OCI-LY1 (cell line): Measurements from ENCODE around the gene ZNF177.

Experiments
- H2AFZ ChIP-seq: fragments of 200-600 bp; sonication (generic), shearing (Covaris generic); 2 replicates; pipeline ENCODE4 v1.6.0; 2014; ENCODE audit warnings: antibody characterized with exemption, mild to moderate bottlenecking, low read length
- H3F3A ChIP-seq: fragments of 200-600 bp; sonication (generic), shearing (Covaris generic); 2 replicates; pipeline ENCODE4 v1.6.0; 2014; ENCODE audit warnings: mild to moderate bottlenecking, antibody characterized with exemption, low read length, moderate library complexity; ENCODE audit not compliant: insufficient read depth
- H3K27ac ChIP-seq: fragments of 200-600 bp; sonication (generic); 2 replicates; pipeline ENCODE4 v1.5.1; 2014; ENCODE audit warnings: low read length, mixed run types, mild to moderate bottlenecking, low read depth; ENCODE audit not compliant: poor library complexity, severe bottlenecking
- H3K27me3 ChIP-seq: fragments of 200-600 bp; sonication (generic); 2 replicates; pipeline ENCODE4 v1.6.0; 2014; ENCODE audit warnings: antibody characterized with exemption, mild to moderate bottlenecking, low read length, moderate library complexity; ENCODE audit not compliant: insufficient read depth
- H3K36me3 ChIP-seq: fragments of 200-600 bp; sonication (generic); 2 replicates; pipeline ENCODE4 v1.6.1; 2014; ENCODE audit warnings: mild to moderate bottlenecking, antibody characterized with exemption, low read length, moderate library complexity, mixed read lengths; ENCODE audit not compliant: insufficient read depth
- H3K4me1 ChIP-seq: fragments of 200-600 bp; sonication (generic); 2 replicates; pipeline ENCODE4 v1.5.1; 2014; ENCODE audit warnings: mild to moderate bottlenecking, low read length, moderate library complexity; ENCODE audit not compliant: insufficient read depth, severe bottlenecking
- H3K4me2 ChIP-seq: fragments of 200-600 bp; sonication (generic), shearing (Covaris generic); 2 replicates; pipeline ENCODE4 v1.6.1; 2014; ENCODE audit warnings: low read length
- H3K4me3 ChIP-seq: fragments of 200-600 bp; sonication (generic); 2 replicates; pipeline ENCODE4 v1.5.1; 2014; ENCODE audit warnings: low read length, low read depth, mild to moderate bottlenecking, mixed read lengths; ENCODE audit not compliant: poor library complexity, severe bottlenecking
- H3K79me2 ChIP-seq: fragments of 200-600 bp; shearing (Covaris generic); 2 replicates; pipeline ENCODE4 v1.6.1; 2016; ENCODE audit warnings: mixed run types, low read length, mixed read lengths; ENCODE audit not compliant: insufficient read depth
- H3K9ac ChIP-seq: fragments of 200-600 bp; sonication (generic), shearing (Covaris generic); 2 replicates; pipeline ENCODE4 v1.6.1; 2014; ENCODE audit warnings: mild to moderate bottlenecking, low read length, mixed read lengths
- H3K9me2 ChIP-seq: fragments of 200-600 bp; sonication (generic), shearing (Covaris generic); 2 replicates; pipeline ENCODE4 v1.6.1; 2014; ENCODE audit warnings: low read depth, mild to moderate bottlenecking, low read length, mixed read lengths
- H3K9me3 ChIP-seq: fragments of 200-600 bp; shearing (Covaris generic); 2 replicates; pipeline ENCODE4 v1.6.1; 2014; ENCODE audit warnings: low read length, mixed read lengths
- H4K20me1 ChIP-seq: fragments of 200-600 bp; sonication (generic), shearing (Covaris generic); 2 replicates; pipeline ENCODE4 v1.6.0; 2016; ENCODE audit warnings: mild to moderate bottlenecking, low read length; ENCODE audit not compliant: insufficient read depth
- EZH2 ChIP-seq: fragments of 200-600 bp; sonication (generic), shearing (Covaris generic); IDR thresholded peaks from 2 replicates; pipeline ENCODE4 v1.8.0; 2017; ENCODE audit warnings: borderline replicate concordance, mixed run types, mild to moderate bottlenecking, antibody characterized with exemption, low read length, moderate library complexity, mixed read lengths
- TF ChIP-seq, protein P1 (sequence below): fragments of 200-600 bp; sonication (generic), shearing (Covaris generic); IDR thresholded peaks from 2 replicates; pipeline ENCODE4 v1.5.1; 2017; ENCODE audit warnings: mild to moderate bottlenecking, antibody characterized with exemption, low read length, moderate library complexity, mixed read lengths

The ZNF177 gene

DNA sequence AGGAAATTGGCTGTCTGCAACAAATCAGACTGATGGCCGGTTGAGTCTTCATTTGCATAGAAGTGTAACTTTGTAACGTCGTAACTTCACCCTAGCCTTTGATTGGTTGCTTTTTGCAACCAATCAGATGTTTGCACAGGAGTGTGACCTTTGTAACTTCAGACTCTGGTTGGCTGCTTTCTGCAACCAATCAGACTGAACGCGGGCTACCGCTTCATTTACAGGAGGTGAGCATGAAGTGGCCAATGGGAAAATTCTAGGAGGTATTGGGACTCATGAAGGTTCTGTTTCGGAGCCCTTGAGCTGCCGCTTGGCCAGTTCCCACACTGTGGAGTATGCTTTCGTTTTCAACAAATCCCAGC is 39.3 kb upstream of the ZNF177 start:
- Histone ChIP-seq H3F3A (no peaks in the 10 kb centered on the region), H3K27me3 (no peaks in the 10 kb centered on the region), H3K9me2 (no peaks in the 10 kb centered on the region), H3K4me1 (peaks cover 13% of the 10 kb centered on the region), H4K20me1 (no peaks in the 10 kb centered on the region), H3K4me2 (peak overlapping the region; percentile 76), H3K27ac (peak overlapping the region; percentile 87), H3K36me3 (peaks cover 5% of the 10 kb centered on the region; the same call in 1 of the 2 replicates), H3K9ac (peak overlapping the region; percentile 56), H3K79me2 (no peaks in the 10 kb centered on the region), H3K9me3 (peaks cover 4% of the 10 kb centered on the region; the same call in 1 of the 2 replicates), H2AFZ (peak overlapping the region; percentile 87), H3K4me3 (peak overlapping the region; percentile 74)
- TF ChIP-seq, protein P1, sequence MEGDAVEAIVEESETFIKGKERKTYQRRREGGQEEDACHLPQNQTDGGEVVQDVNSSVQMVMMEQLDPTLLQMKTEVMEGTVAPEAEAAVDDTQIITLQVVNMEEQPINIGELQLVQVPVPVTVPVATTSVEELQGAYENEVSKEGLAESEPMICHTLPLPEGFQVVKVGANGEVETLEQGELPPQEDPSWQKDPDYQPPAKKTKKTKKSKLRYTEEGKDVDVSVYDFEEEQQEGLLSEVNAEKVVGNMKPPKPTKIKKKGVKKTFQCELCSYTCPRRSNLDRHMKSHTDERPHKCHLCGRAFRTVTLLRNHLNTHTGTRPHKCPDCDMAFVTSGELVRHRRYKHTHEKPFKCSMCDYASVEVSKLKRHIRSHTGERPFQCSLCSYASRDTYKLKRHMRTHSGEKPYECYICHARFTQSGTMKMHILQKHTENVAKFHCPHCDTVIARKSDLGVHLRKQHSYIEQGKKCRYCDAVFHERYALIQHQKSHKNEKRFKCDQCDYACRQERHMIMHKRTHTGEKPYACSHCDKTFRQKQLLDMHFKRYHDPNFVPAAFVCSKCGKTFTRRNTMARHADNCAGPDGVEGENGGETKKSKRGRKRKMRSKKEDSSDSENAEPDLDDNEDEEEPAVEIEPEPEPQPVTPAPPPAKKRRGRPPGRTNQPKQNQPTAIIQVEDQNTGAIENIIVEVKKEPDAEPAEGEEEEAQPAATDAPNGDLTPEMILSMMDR, result no peak
- no peak for TF ChIP-seq EZH2

DNA sequence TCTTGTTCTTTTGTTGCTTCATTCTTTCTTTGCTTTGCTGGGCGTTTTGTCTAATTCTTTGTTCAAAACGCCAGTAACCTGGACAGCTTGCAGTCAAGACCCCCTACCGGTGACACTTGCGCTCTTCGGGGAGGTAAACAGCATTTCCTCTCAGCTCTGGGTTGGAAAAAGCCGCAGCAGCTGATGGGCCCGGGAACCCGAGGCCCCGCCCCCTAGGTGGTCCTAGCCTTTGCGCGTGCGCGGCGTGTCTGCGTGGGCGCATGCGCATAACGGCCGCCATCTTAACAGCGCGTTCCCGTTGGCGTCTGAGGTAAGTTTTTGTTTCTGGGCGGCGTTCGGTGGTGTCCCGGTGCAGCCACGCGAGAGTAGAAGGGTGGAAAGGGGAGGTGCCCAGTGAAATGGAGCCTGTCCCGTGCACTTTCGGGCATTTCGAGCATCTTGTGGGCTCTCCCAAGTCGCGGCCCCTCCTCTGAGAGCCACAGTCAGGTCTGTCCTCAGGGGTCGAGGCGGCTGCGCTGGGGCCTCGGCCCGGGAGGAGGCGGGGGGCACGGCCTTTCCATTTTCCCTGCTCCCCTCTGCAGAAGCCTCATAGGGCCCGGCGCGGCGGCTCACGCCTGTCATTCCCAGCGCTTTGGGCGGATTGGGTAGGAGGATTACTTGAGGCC is 38.8 kb upstream of the ZNF177 start, which contains the start of gene ZNF559:
ZNF559 (plus strand) TSS at position 261 of the 665 bp plus-strand sequence. CDS start 14,371 bp downstream, outside the sequence.
- TF ChIP-seq EZH2, result no peak
- TF ChIP-seq, protein P1, result peak; percentile 22
- H3K9ac ChIP-seq, result peak within 1 kb of the TSS; percentile 76
- H3K9me3 ChIP-seq, result peaks cover 6% of the 10 kb centered on the region; the same call in 1 of the 2 replicates
- H3K4me1 ChIP-seq, result peaks cover 13% of the 10 kb centered on the region
- H3F3A ChIP-seq, result no peaks in the 10 kb centered on the region
- peak within 1 kb of the TSS; percentile 87 for H3K27ac ChIP-seq
- no peaks in the 10 kb centered on the region for H3K9me2 ChIP-seq
- no peaks in the 10 kb centered on the region for H3K27me3 ChIP-seq
- H3K36me3 ChIP-seq, result peaks cover 9% of the 10 kb centered on the region; the same call in 1 of the 2 replicates
- H2AFZ ChIP-seq, result peak within 1 kb of the TSS; percentile 87
- H3K79me2 ChIP-seq, result no peaks in the 10 kb centered on the region
- peak within 1 kb of the TSS; percentile 74 for H3K4me3 ChIP-seq
- peak within 1 kb of the TSS; percentile 76 for H3K4me2 ChIP-seq
- no peaks in the 10 kb centered on the region for H4K20me1 ChIP-seq

DNA sequence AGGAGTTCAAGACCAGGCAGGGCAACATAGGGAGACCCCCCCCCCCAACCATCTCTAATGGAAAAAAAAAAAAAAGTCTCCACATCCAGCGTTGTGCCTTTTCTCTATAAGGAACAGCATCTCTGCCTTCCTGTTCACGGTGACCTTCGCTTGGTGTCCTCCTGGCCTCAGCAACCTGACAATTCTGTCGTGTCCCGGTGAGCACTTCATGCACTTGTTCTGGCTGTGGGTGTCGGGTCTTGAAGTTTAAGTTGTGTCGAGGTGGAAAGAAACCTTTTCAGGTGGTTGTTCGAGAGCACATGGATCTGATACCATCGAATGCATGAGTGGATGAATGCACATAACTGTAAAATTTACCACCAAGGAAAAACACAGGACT is 38.2 kb upstream of the ZNF177 start:
- peak overlapping the region; percentile 76 for H3K9ac ChIP-seq
- H3K36me3 ChIP-seq, result peaks cover 9% of the 10 kb centered on the region; the same call in 1 of the 2 replicates
- H2AFZ ChIP-seq, result no peak overlapping the region
- no peaks in the 10 kb centered on the region for H3K27me3 ChIP-seq
- TF ChIP-seq, protein P1, result no peak
- no peak for TF ChIP-seq EZH2
- peaks cover 6% of the 10 kb centered on the region; the same call in 1 of the 2 replicates for H3K9me3 ChIP-seq
- H3F3A ChIP-seq, result no peaks in the 10 kb centered on the region
- no peaks in the 10 kb centered on the region for H3K79me2 ChIP-seq
- peaks cover 13% of the 10 kb centered on the region for H3K4me1 ChIP-seq
- H3K4me2 ChIP-seq, result peak overlapping the region; percentile 76
- peak overlapping the region; percentile 87 for H3K27ac ChIP-seq
- no peaks in the 10 kb centered on the region for H3K9me2 ChIP-seq
- no peaks in the 10 kb centered on the region for H4K20me1 ChIP-seq
- H3K4me3 ChIP-seq, result peak overlapping the region; percentile 74
